Sigmoid colon (tissue), 3 donors: ENCODE measurements around the gene ARHGAP8.

Experiments
- CTCF ChIP-seq, 4 experiments: fragments of 450-650 bp in 3 of 4; fragments of 200-600 bp in 1 of 4; IDR thresholded peaks; one replicate each; pipeline ENCODE4 v1.5.1; 2016 to 2019; ENCODE audit warnings: antibody characterized with exemption in 4 of 4, mild to moderate bottlenecking in 3 of 4, moderate library complexity in 2 of 4
- POLR2A ChIP-seq, 2 donors: fragments of 450-650 bp; IDR thresholded peaks; one replicate each; pipeline ENCODE4 v1.6.1; 2016; ENCODE audit warnings: antibody characterized with exemption in 2 of 2, mild to moderate bottlenecking in 2 of 2, moderate library complexity in 2 of 2

- no peak for TF ChIP-seq CTCF (IDR thresholded peaks at IDR 0.05)
- no peak for TF ChIP-seq POLR2A (IDR thresholded peaks at IDR 0.05)
Measured at GRCh38 chr22:44728761-44729324, 23.5 kb upstream of the ARHGAP8 start.
